Stimulated activated CD4-positive, alpha-beta T cell treated with anti-CD3 and anti-CD28 coated beads, Interleukin-4, amount 100 ng/mL, for 48 hours (primary cell): ENCODE data around the gene TFPI.
"Not testable (repeated sequence)": the region's sequence is repeated elsewhere in the genome, so short reads cannot be mapped to it uniquely, and the experiment has no call there.

Experiments
- DNase-seq, 2 donors: peaks; one replicate each; pipeline ENCODE4 v3.0.0-alpha.2; 2020; ENCODE audit warnings: low read depth in 2 of 2

Gene TFPI

DNA sequence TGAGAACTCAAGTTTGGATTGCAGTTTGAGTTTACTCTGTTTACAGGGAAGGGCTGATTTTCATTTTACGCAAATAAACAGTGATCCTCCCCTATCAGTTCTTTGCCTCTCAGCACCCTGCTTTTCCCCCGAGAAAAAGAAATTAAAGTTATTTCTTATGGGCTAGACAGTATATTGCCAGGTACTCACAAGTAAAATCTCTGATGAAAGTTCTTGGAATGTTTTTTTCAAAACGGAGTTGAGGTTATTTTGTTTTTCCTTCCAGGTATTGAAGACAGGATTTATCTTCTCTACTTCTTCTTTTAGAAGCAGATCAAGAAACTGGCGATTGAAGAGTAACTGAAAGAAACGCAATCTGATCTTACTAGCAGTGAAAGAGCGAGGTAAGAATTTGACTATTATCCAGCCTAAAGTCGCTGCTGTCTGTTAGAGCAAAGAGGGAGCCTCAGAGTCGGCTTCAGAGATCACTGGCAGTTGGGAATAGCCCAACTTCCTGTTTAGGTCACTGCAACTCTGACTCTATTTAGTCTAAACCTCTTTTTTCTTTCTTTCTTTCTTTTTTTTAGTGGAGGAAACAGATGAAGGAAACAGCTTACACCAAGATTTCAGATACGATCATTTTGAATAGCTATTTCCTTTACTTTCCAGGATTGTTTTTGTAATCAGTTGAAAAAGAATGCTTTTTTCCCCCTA, at the start of gene TFPI:
TSS of gene TFPI (minus strand) at position 425 of the 693 bp plus-strand sequence. CDS start 50,667 bp downstream, outside the sequence.
- DNase-seq = no peak

DNA sequence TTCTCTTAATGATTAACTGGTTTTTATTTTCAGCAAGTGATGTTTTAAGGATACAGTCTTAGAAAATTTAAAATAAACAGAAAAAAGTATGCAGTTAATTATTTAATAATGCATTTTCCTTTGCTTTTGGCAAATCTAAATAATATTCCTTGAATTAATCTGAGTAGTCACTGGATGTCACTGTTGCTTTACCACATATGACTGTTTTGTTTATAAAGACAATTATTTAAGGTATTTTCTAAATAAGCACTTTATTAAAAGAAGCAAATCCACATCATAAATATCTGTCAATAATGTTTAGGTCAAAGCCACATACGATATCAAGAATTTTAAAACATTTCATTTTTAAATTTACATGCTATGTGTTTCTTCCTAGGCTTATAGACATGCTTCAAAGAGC, 40.6 kb upstream of the TFPI start:
- no peak for DNase-seq

DNA sequence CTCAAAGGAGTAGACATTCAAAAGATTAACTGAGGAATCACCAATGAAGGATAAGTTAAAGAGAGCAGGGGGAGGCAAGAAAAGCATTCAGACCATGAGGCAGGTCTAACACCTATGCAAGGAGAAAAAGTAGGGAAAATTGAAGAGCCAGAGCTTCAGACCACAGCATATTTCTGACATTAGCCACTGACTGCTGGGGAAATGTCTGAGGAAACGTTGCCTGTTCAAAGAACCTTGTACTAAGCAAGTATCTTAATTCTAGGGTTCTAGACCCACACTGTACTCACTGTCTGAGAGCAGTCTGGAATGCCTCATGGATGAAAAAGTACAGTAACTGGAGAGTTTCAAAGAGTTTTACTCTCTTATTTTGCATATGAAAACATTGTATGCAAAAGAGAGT, 39.5 kb upstream of the TFPI start:
- DNase-seq = no peak

DNA sequence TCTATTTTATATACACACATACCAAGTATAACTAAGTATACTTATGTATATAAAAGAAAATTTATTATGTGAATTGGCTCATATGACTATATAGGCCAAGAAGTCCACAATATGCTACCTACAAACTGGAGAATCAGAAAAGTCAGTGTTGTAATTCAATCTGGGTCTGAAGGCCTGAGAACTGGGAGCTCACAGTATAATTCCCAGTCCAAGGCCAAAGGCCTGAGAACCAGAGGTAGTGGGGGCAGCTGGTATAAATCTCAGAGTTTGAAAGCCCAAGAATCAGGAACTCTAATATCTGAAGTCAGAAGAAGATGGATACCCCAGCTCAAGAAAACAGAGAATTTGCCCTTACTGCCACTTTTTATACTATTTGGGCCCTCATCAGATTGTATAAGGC, 38.9 kb upstream of the TFPI start:
- DNase-seq = no peak

DNA sequence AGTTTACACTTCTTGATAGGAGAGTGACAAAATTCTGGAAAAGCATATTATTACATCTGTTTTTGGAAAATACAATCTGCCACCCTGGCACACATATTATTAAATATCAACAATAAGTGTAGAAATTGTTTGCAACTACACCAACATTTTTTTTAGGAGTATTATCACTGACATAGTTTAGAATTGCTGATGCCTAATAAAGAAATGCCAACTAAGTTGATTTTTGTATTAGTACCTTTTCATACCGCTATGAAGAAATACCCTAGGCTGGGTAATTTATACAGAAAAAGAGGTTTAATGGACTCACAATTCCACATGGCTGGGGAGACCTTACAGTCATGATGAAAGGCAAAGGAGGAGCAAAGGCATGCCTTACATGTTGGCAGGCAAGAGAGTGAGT, 35.9 kb upstream of the TFPI start:
- no peak for DNase-seq

DNA sequence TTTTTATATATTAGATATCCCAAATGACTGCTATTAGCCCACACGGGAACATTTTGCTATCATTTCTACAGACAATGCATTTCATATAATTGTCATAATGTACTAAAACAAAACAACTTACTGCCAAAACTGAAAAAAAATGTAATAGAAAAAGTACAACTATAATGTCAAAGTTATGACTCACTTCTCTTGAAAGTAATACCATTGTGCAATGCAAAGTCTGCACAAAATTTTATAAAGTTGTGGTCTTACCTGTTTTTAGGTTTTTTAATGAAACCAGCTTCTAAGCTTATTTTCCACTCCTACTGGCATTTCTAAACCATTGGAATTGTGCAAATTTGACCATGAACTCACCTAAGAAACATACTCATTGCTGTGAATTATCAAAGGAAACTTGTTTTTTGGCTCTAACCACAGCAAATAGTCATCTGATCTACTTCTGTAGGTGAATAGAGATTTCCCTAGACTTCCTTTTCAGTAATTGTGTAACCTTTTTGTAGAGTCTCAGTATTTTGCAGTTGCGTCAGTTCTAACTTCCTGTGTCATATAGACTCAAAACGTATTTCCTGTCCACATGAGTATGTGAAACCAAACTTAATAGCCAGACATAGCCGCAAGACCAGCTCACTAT, 31.9 kb upstream of the TFPI start:
- DNase-seq = no peak

DNA sequence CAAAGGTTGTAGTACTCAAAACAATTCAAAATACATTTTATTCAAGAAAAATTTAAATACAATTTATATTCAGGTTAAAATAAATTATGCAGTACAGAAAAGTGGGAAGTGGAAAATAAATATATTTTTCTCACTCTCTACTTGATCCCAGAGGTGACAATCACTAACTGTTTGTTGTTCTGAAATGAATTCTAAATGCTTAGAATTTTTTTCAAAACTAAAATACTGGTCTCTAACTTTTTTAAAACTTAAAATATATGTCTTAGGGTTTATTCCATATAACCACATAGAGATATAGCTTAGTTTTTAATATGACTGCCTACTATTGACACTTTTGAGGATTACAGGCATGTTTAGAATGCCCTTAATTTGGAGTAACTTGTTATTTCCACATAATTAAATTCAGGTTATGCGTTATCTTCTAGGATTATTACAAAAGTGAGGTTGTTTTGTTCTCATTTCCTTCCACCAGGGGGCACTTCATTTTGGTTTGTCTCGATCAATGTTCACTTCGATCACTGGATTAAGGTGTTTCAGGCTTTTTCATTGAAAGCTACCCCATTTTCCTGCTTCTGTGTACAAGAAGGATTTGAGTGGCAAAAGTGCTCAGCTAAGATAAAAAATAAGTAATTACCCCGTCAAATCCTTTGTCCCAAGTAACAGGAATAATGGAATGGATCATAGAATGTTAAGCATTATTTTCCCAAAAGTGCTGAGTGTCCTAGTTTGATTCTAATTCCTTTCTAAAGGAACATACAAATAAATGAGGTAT, 27.1 kb upstream of the TFPI start:
- DNase-seq = peak in 1 of 2 donors; percentile 3

DNA sequence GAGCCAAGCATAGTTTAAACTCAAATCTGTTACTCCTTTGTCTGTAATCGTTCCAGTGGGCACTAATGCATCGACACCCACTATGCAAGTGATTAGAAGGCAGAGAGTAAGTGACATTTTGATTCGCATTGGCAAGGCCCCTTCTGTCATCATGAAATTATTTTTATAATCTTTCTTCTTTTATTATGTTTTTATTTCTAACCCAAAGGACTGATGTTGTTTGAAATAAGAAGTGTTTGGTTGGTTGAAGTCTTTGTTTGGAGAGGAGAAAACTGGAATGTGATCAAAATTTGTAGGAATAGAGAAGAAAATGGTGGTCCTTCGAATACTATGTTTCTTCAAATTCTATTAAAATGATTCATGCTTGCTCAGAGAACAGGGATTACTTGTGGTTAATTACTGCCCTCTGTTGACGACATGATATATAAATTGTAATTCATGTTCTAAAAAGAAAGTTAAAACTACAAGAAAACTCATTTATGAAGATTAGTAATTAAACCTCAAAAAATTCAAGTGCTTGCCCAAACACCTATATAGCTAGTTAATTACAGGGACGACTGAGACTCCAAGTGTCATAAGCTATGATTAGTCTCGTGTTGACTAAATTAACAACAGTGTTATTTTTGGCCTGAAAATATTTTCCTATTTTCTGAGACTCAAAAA, 26.4 kb upstream of the TFPI start:
- DNase-seq = no peak

DNA sequence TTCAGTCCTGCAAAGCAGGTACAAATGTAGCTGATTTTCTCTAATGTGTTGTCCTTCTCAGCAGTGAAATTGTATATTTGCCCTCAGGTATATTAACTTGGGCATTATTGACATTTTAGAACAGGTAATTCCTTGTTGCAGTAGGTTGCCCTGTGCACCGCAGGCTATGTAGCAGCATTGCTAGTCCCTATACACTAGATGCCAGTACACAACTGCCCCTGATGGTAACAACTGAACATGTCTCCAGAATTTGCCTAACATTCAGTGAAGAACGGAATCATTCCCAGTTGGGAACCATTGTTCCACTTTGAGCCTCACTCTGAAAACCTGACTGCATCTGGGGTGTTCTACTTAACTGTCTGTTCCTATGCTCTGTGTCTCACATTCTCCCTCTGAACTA, 23.1 kb upstream of the TFPI start:
- no peak for DNase-seq

DNA sequence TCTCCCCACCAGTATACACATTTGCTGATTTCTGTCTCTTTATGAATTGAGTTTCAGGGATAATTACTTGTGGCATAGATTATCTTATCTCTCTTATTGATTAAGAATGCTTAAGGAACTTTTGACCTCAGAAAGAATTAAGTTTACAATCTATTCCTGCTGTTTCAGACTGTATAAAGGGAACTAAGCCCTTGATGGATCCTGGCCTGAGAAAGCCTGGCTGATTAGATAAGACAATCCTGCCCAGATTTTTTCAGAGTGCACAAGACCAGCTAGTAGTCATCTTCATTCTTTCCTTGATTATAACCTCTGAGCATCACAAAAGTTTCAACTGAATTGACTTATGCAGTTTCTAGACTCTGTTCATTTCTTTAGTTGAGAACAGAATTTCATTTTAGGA, 22.7 kb upstream of the TFPI start:
- no peak for DNase-seq

DNA sequence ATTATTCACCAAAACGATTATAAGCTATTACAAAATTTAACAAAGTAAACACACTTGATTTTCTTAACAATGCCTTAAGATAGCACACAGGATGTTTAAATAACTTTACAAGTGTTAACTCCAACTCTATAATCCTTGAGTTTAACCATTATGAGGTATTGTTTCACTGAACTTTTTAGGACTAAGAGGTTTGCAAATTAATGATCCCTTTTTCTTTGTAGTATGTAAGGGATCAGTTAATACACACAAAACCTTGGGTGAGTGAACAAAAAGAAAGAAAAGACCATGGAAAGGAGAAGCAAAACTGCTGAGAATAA, 21.5 kb upstream of the TFPI start:
- DNase-seq = no peak

DNA sequence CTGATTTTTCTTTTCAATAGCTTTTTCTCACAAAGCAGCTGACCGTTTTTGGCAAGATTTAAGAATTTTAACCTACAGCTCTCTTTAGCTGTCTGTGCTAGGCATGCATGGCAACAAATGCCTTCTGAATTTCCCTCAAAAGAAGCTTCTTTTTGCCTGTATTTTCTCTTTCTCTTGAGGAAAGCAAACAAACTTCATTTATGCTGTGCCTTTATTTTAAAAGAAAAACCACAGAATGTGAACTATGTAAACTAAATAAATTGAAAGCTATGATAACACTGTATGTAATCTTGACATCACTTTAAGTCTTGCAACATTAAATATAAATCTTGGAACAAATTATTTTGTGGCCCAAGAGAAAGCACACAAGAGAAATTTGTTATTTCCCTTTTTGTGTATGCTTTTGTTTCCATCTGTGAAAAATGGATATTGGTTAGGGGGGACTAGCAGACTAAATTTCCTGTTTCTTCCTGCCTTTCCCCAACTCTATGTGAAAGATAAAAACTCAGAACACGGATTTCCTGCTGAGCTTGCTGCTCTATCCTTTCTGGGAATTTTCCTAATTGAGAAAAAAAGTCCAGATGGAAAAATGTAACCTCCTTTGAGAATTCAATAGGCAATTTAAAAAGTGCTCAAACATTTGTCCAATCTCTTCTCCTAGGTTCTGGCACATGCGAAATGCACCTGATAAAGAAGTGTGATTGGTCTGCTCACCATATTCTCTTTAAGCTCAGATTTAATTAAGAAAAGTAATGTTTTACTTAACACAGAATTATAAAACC, 20.9 kb upstream of the TFPI start:
- DNase-seq = no peak

DNA sequence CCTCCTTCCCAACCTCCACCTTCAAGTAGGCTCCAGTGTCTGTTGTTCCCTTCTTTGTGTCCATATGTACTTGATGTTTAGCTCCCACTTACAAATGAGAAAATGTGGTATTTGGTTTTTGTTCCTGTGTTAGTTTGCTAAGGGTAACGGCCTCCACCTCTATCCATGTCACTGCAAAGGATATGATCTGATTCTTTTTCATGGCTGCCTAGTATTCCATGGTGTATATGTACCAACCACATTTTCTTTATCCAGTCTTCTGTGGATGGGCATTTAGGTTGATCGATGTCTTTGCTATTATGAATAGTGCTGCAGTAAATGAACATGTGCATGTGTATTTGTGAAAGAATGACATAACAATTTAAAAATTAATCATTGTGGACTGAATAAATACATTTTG, 19.5 kb upstream of the TFPI start:
- DNase-seq = no peak

DNA sequence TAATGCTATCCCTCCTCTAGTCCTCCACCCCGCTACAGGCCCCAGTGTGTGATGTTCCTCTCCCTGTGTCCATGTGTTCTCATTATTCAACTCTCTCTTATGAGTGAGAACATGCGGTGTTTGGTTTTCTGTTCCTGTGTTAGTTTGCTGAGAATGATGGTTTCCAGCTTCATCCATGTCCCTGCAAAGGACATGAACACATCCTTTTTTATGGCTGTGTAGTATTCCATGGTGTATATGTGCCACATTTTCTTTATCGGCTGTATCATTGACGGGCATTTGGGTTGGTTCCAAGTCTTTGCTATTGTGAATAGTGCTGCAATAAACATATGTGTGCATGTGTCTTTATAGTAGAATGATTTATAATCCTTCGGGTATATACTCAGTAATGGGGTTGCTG, 17.8 kb upstream of the TFPI start:
- DNase-seq = not testable (repeated sequence)

DNA sequence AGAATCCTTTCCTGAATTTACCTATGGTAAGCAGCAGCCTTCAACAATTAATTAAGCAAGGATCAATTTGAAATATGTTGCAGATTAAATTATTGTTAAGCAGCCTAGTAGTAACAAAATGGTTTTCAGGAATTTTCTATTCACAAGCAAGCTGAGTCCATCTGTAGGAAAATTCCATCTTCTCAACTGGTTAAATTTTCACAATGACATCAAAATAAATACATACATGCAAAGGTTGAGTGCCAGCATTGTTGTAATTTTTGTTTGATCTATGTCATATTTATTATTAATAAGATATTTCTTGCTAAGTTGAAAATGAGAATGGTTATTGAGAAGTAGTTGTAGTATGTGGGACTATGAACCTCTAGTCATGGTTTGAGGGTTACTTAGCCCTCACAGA, 15.3 kb upstream of the TFPI start:
- DNase-seq = no peak

DNA sequence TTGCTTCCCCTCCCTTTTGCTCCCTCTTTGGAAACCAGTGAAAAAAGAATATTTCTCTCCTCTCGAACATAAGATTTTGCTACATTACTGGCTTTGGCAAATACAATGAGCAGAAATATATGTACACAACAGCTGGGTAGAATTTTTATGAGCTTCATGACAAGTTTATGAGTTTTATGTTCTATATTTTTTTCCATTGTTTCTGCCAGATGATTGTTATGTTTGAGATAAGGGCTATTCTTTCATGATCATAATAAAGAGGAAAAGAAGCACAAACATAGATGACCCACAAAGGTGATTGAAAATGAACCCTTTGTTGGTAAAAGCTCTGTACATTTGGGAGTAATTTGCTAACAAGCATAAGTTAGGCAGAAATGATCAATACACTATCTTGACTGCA, 14.8 kb upstream of the TFPI start:
- DNase-seq = no peak

DNA sequence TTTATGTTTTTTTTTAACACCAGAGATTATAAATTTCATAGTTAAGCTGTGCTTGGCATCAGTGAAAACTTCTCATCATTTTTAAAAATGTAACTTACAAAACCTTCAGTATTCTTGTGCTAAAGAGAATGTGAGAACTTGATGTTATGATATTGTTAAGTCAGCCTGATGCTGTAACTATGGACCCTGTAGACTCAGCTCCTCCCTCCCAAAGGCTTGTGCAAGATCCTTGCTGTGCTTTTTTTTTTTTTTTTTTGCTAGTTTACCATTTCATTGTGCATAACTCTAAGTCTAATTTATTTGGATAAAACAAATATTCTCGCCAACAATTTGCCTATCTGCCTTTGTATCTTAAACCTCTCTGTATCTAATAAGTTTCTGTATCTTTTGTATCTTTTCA, 12.9 kb upstream of the TFPI start:
- no peak for DNase-seq

DNA sequence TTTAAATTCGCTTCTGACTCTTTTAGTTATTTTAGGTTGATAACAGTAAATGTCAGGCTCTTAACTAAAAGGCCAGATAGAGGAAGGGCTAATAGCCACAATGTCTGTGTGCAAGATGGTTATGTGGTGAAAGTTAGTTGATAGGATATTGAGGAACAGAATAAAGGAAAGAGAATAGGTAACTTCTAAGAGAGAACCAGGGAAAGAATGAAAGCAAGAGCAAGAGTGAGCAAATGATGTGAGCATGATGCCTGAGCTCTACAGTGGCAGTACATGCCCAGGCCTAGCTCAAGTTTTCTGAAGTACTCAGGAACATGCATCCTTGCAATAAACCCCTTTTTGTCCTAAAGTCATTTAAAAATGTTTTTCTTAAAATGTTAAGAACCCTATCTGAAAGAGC, 12.5 kb upstream of the TFPI start:
- DNase-seq = no peak

DNA sequence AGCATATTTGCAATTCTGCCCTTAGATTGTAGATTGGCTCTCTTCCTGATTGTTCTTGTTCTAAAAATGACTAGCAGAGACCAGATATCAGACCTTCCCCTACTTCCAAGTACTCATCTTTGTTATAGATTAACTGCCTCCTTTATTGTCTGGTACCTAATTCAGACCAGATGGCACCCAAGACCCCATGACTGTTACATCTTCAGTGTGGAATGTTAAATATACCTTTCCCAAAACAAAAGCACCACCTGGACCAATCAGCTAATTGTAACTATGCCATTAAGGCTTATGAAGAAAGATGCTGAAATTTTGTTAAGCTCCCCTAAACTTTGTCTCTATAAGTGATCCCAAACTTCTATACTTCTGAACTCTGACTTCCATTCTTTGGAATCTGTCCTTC, 12.0 kb upstream of the TFPI start:
- no peak for DNase-seq

DNA sequence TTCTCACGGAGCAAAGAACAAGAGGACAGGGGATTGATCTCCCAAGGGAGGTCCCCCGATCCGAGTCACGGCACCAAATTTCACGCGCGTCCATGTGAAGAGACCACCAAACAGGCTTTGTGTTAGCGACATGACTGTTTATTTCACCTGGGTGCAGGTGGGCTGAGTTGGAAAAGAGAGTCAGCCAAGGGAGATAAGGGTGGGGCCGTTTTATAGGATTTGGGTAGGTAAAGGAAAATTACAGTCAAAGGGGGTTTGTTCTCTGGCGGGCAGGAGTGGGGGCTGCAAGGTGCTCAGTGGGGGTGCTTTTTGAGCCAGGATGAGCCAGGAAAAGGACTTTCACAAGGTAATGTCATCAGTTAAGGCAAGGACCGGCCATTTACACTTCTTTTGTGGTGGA, 11.4 kb upstream of the TFPI start:
- not testable (repeated sequence) for DNase-seq

DNA sequence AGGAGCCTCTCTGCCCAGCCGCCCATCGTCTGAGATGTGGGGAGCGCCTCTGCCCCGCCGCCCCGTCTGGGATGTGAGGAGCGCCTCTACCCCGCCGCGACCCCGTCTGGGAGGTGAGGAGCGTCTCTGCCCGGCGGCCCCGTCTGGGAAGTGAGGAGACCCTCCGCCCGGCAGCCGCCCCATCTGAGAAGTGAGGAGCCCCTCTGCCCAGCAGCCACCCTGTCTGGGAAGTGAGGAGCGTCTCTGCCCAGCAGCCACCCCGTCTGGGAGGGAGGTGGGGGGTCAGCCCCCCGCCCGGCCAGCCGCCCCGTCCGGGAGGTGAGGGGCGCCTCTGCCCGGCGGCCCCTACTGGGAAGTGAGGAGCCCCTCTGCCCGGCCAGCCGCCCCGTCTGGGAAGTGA, 2.3 kb upstream of the TFPI start:
- DNase-seq = not testable (repeated sequence)

DNA sequence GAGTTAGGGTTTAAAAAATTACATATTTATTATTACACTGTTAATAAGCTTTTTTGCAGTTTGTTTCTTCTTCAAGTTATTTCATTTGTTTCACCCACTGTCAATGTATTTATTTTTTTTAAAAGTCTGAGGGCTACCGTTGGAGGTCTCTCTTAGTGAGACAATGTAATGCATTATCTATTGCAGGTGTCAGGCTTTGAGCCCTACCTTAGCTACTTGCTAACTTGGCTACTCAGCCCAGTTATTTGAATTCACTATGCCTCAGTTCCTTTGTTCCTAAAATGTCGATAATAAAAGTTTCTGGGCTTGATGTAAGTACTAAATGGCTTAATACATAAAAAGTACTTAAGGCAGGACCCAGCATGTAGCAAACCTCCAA, 458 bp upstream of the TFPI start:
- no peak for DNase-seq
